Activated CD4-positive, CD25-positive, alpha-beta regulatory T cell treated with anti-CD3 and anti-CD28 coated beads, Interleukin-2, amount 50 U/mL, for 24 hours (primary cell): ENCODE results near the gene MBD1.
"Not testable (repeated sequence)": the region's sequence is repeated elsewhere in the genome, so short reads cannot be mapped to it uniquely, and the experiment has no call there.

Experiments used
- ATAC-seq, 2 donors: fragments of 150-1000 bp; cut with Tn5 transposase; one replicate each; pipeline ENCODE4 v1.10.0; 2021; ENCODE audit warnings: mild to moderate bottlenecking in 1 of 2, moderate library complexity in 1 of 2

Gene MBD1

GRCh38 chr18:50281295-50281971 lies at the start of gene MBD1:
TSS of gene MBD1 (minus strand) at chr18:50281523. CDS start at chr18:50279992, 1,531 bp downstream.
- peak; percentile 92 to 94 for ATAC-seq

- no peak for ATAC-seq
These were observed 48.9 kb upstream of the MBD1 start for GRCh38 chr18:50330176-50330575.

- ATAC-seq = no peak
These were observed 46.7 kb upstream of the MBD1 start for GRCh38 chr18:50327983-50328382.

GRCh38 chr18:50320719-50321118 lies 39.4 kb upstream of the MBD1 start:
- ATAC-seq = peak; percentile 38 to 51

GRCh38 chr18:50315100-50315871 lies 34.0 kb upstream of the MBD1 start:
- ATAC-seq = no peak

- no peak for ATAC-seq
These were observed 32.6 kb upstream of the MBD1 start for GRCh38 chr18:50313873-50314460.

GRCh38 chr18:50313031-50313607 lies 31.8 kb upstream of the MBD1 start:
- ATAC-seq = no peak

GRCh38 chr18:50312296-50313030 lies 31.1 kb upstream of the MBD1 start:
- ATAC-seq = no peak

- ATAC-seq = no peak
These were observed 30.3 kb upstream of the MBD1 start for GRCh38 chr18:50311650-50312049.

- no peak for ATAC-seq
These were observed 28.8 kb upstream of the MBD1 start for GRCh38 chr18:50310080-50310479.

- not testable (repeated sequence) for ATAC-seq
These were observed 27.5 kb upstream of the MBD1 start for GRCh38 chr18:50308851-50309250.

GRCh38 chr18:50307738-50308470 lies 26.6 kb upstream of the MBD1 start:
- ATAC-seq = peak; percentile 100

- no peak for ATAC-seq
These were observed 26.0 kb upstream of the MBD1 start for GRCh38 chr18:50307400-50307737.

GRCh38 chr18:50306944-50307343 lies 25.6 kb upstream of the MBD1 start:
- no peak for ATAC-seq

- no peak for ATAC-seq
These were observed 19.8 kb upstream of the MBD1 start for GRCh38 chr18:50301074-50301473.

GRCh38 chr18:50299626-50300388 lies 18.5 kb upstream of the MBD1 start:
- no peak for ATAC-seq

GRCh38 chr18:50298443-50299284 lies 17.3 kb upstream of the MBD1 start:
- ATAC-seq = no peak

GRCh38 chr18:50297621-50298442 lies 16.5 kb upstream of the MBD1 start:
- ATAC-seq = peak; percentile 98 to 99

- no peak for ATAC-seq
These were observed 11.7 kb upstream of the MBD1 start for GRCh38 chr18:50293039-50293438.

GRCh38 chr18:50289108-50289443 lies 7.8 kb upstream of the MBD1 start:
- ATAC-seq = no peak
